MV-4-11 (cell line): ENCODE measurements around the gene ROBO2.

ENCODE experiments used
- DNase-seq: peaks from one replicate; lab custom pipeline; 2025; lab: John Stamatoyannopoulos, UW

The ROBO2 gene

DNA sequence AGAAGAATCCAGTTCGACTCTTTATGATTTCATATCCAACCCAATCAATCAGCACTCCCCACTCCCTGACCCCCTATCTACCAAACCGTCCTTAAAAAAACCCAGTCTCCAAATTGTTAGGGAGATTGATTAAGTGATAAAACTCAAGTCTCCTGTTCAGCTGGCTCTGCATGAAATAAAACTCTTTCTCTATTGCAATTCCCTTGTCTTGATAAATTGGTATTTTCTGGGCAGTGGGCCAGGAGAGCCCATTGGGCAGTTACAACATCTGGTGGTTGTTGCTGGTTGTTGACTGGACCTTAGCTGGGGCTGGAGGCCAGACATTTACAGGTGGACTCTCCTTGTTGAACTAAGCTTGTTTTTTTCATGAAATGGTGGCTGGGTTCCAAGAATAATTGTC lies 642.3 kb downstream of the ROBO2 start:
- DNase-seq: no peak

GRCh38 chr3:77684115-77684514 lies 644.2 kb downstream of the ROBO2 start:
- no peak for DNase-seq

DNA sequence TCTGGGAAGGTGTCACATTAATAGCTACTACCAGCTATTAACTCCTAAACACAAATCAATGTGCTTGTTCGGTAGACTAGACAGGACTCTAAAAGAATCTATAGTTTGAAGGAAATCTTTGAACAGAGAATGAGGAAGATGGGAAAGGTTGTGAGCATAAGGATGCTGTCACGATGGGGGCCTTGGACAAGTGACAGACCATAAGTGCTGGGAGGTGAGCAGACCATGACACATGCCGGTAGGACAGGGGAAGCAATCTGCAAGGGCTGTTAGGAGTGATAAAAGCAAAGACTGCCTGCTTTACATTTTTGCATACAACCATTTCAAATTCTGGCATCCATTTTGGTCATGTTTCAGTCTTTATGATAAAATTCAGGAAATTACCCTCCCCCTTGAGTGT lies 645.8 kb downstream of the ROBO2 start:
- no peak for DNase-seq

- no peak for DNase-seq
These were observed 646.7 kb downstream of the ROBO2 start for GRCh38 chr3:77686560-77686959.

DNA sequence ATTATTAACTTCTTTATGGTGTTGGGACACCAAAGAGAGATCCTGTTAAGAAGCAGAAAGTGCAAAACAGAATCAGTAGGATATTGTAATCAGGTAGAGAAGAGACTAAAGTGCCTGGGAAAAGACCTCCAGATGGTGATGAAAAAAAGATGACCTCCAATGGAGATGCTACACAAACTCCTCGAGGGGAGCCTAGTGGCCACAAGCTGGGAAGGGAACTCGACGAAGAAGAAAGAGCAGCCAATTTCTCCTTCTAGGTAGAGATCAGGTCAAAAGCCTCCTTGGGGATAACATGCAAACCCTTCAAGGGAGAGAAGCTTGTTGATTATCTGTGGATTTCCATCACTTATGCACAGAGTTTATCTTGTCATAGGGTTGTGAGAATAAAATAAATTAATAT lies 647.6 kb downstream of the ROBO2 start:
- no peak for DNase-seq

DNA sequence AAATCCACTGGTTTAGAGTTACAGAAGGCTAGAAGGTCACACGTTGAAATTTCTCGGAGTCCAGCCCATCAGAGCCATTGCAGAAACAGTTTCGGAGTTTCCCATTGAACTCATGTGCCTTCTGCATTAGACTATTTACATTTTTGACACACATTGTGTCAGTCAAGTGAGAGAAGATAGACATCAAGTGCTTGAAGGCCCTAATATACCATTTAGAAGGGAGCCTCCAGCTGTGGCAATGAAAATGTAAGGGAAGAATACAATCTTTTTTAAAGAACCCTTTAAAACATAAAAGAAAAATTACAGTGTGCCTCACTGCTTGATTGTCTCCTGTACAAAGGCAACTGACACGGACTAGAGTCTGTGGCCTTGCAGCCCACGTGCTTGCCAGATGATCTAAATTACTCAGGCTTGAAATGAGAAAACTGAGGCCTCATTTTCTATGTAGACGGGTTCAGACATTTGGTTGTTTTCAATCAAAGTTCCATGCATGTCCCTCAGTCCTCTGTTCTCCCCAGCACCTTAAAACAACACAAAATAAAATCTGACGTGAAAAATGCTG lies 650.5 kb downstream of the ROBO2 start:
- no peak for DNase-seq

DNA sequence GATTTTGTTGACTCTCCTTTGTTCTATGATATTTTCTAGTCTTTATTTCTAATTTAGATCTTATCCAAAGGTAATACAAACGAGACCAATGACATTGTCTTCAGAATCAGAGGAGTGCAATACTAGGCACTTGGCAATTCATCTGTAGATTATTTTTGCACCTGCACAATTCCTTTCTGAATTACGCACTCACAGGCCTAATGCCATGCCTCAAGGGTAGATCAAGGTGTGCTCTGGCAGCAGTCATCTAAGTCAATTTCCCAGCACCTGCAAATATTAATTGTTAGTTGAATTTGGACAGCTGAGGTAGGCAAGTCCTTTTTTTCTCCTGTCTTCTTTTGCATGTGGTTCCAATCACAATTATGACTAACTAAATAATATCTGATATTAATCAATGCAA lies 653.2 kb downstream of the ROBO2 start:
- no peak for DNase-seq

DNA sequence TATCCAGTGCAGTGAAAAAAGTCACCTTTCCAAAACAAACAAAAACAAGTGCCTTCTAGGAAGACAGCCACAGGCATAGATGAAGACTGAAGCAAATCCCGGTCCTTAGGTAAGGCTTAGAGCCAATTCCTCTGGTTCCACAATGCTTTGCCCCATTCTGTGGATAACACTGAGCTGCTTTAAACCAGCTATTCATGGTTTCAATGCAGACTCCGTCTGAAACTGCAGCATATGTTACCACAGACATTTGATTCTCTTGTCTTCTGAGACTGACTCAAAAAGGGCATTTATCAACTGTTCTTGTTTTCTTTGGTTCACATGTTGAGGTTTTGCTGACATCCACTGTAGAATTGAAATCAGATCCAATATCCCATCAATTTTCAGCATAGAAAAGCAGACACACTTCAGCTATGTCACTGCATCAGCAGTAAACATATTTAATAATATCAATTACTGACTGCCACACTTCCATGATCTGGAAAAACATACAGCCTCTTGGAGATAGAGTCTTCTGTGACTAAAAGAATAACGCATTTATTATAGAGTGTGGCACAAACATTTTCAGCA lies 659.3 kb downstream of the ROBO2 start:
- DNase-seq: no peak
